Measurements from ENCODE around the gene CPNE5. TPM values are rescaled to one million over a fixed set of nuclear protein-coding genes. Genes with fewer than 3 reads are reported as not detected.

The CPNE5 gene
- total and polyA plus RNA-seq, 9 of the 15 experiments (the other 6 are each of a cell fraction or from before 2014, with no cell fraction given) = 0.14 to 1.0 (median 0.46) TPM; not detected in 2

GRCh38 chr6:36875250-36875633 lies 36.0 kb upstream of the CPNE5 start (continued):
- TF ChIP-seq, protein P1, sequence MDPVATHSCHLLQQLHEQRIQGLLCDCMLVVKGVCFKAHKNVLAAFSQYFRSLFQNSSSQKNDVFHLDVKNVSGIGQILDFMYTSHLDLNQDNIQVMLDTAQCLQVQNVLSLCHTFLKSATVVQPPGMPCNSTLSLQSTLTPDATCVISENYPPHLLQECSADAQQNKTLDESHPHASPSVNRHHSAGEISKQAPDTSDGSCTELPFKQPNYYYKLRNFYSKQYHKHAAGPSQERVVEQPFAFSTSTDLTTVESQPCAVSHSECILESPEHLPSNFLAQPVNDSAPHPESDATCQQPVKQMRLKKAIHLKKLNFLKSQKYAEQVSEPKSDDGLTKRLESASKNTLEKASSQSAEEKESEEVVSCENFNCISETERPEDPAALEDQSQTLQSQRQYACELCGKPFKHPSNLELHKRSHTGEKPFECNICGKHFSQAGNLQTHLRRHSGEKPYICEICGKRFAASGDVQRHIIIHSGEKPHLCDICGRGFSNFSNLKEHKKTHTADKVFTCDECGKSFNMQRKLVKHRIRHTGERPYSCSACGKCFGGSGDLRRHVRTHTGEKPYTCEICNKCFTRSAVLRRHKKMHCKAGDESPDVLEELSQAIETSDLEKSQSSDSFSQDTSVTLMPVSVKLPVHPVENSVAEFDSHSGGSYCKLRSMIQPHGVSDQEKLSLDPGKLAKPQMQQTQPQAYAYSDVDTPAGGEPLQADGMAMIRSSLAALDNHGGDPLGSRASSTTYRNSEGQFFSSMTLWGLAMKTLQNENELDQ (CRISPR knock-in tag; IDR thresholded peaks at IDR 0.05; ENCODE audit: borderline replicate concordance) = no peak
- TF ChIP-seq ZNF121 (CRISPR knock-in tag; conservative IDR thresholded peaks at IDR 0.05) (no peak), SLC30A9 (CRISPR knock-in tag; IDR thresholded peaks at IDR 0.05) (0 out of 2 replicates have a peak, but pooled peaks have one; percentile 39), YY1 (IDR thresholded peaks at IDR 0.05; ENCODE audit: borderline replicate concordance in 1 of 3, control insufficient read depth in 1 of 3, extremely low read depth in 1 of 3, insufficient read depth in 3 of 3, insufficient read length in 1 of 3, insufficient replicate concordance in 2 of 3, low read depth in 1 of 3, low read length in 2 of 3) (no peak), RFX7 (CRISPR knock-in tag; IDR thresholded peaks at IDR 0.05) (no peak), SMARCC2 (IDR thresholded peaks at IDR 0.05; ENCODE audit: low read depth) (no peak), HOMEZ (CRISPR knock-in tag; IDR thresholded peaks at IDR 0.05) (no peak), IRF1 (CRISPR knock-in tag; IDR thresholded peaks at IDR 0.05; ENCODE audit: borderline replicate concordance) (no peak), MED1 (CRISPR knock-in tag; IDR thresholded peaks at IDR 0.05; ENCODE audit: borderline replicate concordance) (no peak), POLR2B (IDR thresholded peaks at IDR 0.05; ENCODE audit: low read depth, partially characterized antibody) (no peak)
- TF ChIP-seq, protein P2, sequence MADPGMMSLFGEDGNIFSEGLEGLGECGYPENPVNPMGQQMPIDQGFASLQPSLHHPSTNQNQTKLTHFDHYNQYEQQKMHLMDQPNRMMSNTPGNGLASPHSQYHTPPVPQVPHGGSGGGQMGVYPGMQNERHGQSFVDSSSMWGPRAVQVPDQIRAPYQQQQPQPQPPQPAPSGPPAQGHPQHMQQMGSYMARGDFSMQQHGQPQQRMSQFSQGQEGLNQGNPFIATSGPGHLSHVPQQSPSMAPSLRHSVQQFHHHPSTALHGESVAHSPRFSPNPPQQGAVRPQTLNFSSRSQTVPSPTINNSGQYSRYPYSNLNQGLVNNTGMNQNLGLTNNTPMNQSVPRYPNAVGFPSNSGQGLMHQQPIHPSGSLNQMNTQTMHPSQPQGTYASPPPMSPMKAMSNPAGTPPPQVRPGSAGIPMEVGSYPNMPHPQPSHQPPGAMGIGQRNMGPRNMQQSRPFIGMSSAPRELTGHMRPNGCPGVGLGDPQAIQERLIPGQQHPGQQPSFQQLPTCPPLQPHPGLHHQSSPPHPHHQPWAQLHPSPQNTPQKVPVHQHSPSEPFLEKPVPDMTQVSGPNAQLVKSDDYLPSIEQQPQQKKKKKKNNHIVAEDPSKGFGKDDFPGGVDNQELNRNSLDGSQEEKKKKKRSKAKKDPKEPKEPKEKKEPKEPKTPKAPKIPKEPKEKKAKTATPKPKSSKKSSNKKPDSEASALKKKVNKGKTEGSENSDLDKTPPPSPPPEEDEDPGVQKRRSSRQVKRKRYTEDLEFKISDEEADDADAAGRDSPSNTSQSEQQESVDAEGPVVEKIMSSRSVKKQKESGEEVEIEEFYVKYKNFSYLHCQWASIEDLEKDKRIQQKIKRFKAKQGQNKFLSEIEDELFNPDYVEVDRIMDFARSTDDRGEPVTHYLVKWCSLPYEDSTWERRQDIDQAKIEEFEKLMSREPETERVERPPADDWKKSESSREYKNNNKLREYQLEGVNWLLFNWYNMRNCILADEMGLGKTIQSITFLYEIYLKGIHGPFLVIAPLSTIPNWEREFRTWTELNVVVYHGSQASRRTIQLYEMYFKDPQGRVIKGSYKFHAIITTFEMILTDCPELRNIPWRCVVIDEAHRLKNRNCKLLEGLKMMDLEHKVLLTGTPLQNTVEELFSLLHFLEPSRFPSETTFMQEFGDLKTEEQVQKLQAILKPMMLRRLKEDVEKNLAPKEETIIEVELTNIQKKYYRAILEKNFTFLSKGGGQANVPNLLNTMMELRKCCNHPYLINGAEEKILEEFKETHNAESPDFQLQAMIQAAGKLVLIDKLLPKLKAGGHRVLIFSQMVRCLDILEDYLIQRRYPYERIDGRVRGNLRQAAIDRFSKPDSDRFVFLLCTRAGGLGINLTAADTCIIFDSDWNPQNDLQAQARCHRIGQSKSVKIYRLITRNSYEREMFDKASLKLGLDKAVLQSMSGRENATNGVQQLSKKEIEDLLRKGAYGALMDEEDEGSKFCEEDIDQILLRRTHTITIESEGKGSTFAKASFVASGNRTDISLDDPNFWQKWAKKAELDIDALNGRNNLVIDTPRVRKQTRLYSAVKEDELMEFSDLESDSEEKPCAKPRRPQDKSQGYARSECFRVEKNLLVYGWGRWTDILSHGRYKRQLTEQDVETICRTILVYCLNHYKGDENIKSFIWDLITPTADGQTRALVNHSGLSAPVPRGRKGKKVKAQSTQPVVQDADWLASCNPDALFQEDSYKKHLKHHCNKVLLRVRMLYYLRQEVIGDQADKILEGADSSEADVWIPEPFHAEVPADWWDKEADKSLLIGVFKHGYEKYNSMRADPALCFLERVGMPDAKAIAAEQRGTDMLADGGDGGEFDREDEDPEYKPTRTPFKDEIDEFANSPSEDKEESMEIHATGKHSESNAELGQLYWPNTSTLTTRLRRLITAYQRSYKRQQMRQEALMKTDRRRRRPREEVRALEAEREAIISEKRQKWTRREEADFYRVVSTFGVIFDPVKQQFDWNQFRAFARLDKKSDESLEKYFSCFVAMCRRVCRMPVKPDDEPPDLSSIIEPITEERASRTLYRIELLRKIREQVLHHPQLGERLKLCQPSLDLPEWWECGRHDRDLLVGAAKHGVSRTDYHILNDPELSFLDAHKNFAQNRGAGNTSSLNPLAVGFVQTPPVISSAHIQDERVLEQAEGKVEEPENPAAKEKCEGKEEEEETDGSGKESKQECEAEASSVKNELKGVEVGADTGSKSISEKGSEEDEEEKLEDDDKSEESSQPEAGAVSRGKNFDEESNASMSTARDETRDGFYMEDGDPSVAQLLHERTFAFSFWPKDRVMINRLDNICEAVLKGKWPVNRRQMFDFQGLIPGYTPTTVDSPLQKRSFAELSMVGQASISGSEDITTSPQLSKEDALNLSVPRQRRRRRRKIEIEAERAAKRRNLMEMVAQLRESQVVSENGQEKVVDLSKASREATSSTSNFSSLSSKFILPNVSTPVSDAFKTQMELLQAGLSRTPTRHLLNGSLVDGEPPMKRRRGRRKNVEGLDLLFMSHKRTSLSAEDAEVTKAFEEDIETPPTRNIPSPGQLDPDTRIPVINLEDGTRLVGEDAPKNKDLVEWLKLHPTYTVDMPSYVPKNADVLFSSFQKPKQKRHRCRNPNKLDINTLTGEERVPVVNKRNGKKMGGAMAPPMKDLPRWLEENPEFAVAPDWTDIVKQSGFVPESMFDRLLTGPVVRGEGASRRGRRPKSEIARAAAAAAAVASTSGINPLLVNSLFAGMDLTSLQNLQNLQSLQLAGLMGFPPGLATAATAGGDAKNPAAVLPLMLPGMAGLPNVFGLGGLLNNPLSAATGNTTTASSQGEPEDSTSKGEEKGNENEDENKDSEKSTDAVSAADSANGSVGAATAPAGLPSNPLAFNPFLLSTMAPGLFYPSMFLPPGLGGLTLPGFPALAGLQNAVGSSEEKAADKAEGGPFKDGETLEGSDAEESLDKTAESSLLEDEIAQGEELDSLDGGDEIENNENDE (IDR thresholded peaks at IDR 0.05; ENCODE audit: low read depth, low read length) = no peak
